ENCODE measurements around the gene IER5.

The IER5 gene

GRCh38 chr1:181135815-181136737, 47.6 kb downstream of the IER5 start:
- peak; percentile 89 for DNase-seq (ENCODE audit: low read depth, low spot score)
- in situ Hi-C loops (cut with HindIII; ENCODE audit: low sequenced_read_pairs): no loop called here
- no peak for TF ChIP-seq CTCF (IDR thresholded peaks at IDR 0.05; ENCODE audit: low read depth, low read length)
- H3K4me3 ChIP-seq (ENCODE audit: low read depth, low read length): no peak overlapping the region

- no peak for TF ChIP-seq CTCF (IDR thresholded peaks at IDR 0.05; ENCODE audit: low read depth, low read length)
- in situ Hi-C loops (cut with HindIII; ENCODE audit: low sequenced_read_pairs): no loop called here
- H3K4me3 ChIP-seq (ENCODE audit: low read depth, low read length): no peak overlapping the region
- DNase-seq (ENCODE audit: low read depth, low spot score): no peak
Measured at GRCh38 chr1:181136738-181137122, 48.2 kb downstream of the IER5 start.

GRCh38 chr1:181137217-181137743, 48.8 kb downstream of the IER5 start:
- in situ Hi-C loops (cut with HindIII; ENCODE audit: low sequenced_read_pairs): no loop called here
- H3K4me3 ChIP-seq (ENCODE audit: low read depth, low read length): no peak overlapping the region
- TF ChIP-seq CTCF (IDR thresholded peaks at IDR 0.05; ENCODE audit: low read depth, low read length): no peak
- no peak for DNase-seq (ENCODE audit: low read depth, low spot score)

GRCh38 chr1:181139631-181140061, 51.1 kb downstream of the IER5 start:
- in situ Hi-C loops (cut with HindIII; ENCODE audit: low sequenced_read_pairs): no loop called here
- no peak for TF ChIP-seq CTCF (IDR thresholded peaks at IDR 0.05; ENCODE audit: low read depth, low read length)
- peak; percentile 45 for DNase-seq (ENCODE audit: low read depth, low spot score)
- no peak overlapping the region for H3K4me3 ChIP-seq (ENCODE audit: low read depth, low read length)

- in situ Hi-C loops (cut with HindIII; ENCODE audit: low sequenced_read_pairs): no loop called here
- no peak for DNase-seq (ENCODE audit: low read depth, low spot score)
- no peak for TF ChIP-seq CTCF (IDR thresholded peaks at IDR 0.05; ENCODE audit: low read depth, low read length)
- H3K4me3 ChIP-seq (ENCODE audit: low read depth, low read length): no peak overlapping the region
Measured at GRCh38 chr1:181140398-181140797, 51.9 kb downstream of the IER5 start.

GRCh38 chr1:181140891-181141290, 52.4 kb downstream of the IER5 start:
- no peak for DNase-seq (ENCODE audit: low read depth, low spot score)

More at GRCh38 chr1:181140891-181141290, 52.4 kb downstream of the IER5 start:
- H3K4me3 ChIP-seq (ENCODE audit: low read depth, low read length): no peak overlapping the region
- no peak for TF ChIP-seq CTCF (IDR thresholded peaks at IDR 0.05; ENCODE audit: low read depth, low read length)
- in situ Hi-C loops (cut with HindIII; ENCODE audit: low sequenced_read_pairs): no loop called here

Data from astrocyte of the spinal cord (primary cell).